HCT116 (cell line): ENCODE results near the gene ARHGAP35. TPM values are rescaled to one million over a fixed set of nuclear protein-coding genes. Genes with fewer than 3 reads are reported as not detected.

Source experiments
- ATAC-seq: fragments of 200-7000 bp; cut with Tn5 transposase; 2 replicates; pipeline ENCODE4 v1.9.1; 2020; ENCODE audit warnings: mild to moderate bottlenecking, moderate library complexity
- BruUV-seq: library from RNA; stranded (reverse); fragments of 400-500 nt; replicated peaks from 2 replicates; lab custom pipeline; 2021; lab: Mats Ljungman, UMichigan
- CTCF ChIA-PET: fragments of 300-600 bp; sonication (Branson Sonifier 250); formaldehyde crosslinking; loops from one replicate; lab custom pipeline; 2021; ENCODE audit warnings: antibody characterized with exemption; lab: Charles Lee
- POLR2A ChIA-PET: fragments of 300-600, 350-600 bp; sonication (Branson Sonifier 250); formaldehyde crosslinking; loops from one replicate; lab custom pipeline; 2021; ENCODE audit warnings: antibody characterized with exemption; lab: Charles Lee
- RAD21 ChIA-PET, 2 experiments: fragments of 300-600 bp; sonication (Branson Sonifier 250); formaldehyde crosslinking; loops; one replicate each; lab custom pipeline; 2023; ENCODE audit warnings: low total read pairs in 2 of 2; ENCODE audit not compliant: uncharacterized antibody in 2 of 2, unreplicated experiment in 2 of 2, low non-redundant PET in 1 of 2; lab: Charles Lee
- DNase-seq: peaks from one replicate; pipeline ENCODE4 v3.0.0-alpha.2; 2010; ENCODE audit warnings: low read depth, low spot score
- H2AFZ ChIP-seq: fragments of 200-600 bp; shearing (Covaris generic), sonication (generic); 2 replicates; pipeline ENCODE4 v1.6.1; 2017; ENCODE audit warnings: low read depth, mixed run types, mixed read lengths, antibody characterized with exemption, low read length; ENCODE audit not compliant: poor library complexity, severe bottlenecking
- H3K27ac ChIP-seq: 2 replicates; pipeline ENCODE4 v1.5.1; 2012; ENCODE audit warnings: low read depth, low read length
- H3K27me3 ChIP-seq: fragments of 200-600 bp; sonication (generic); 2 replicates; pipeline ENCODE4 v1.6.1; 2016; ENCODE audit warnings: mixed run types, low read length, mixed read lengths; ENCODE audit not compliant: insufficient read depth
- H3K36me3 ChIP-seq, 2 experiments: fragments of 200-500 bp in 1 of 2; fragments of 200-600 bp in 1 of 2; sonication (Bioruptor generic) in 1 of 2; sonication (generic) in 1 of 2; 2 replicates each; pipeline versions ENCODE4 v1.5.1 to v1.6.1; 2014 to 2016; ENCODE audit warnings: low read length in 2 of 2, inconsistent platforms in 1 of 2, mixed read lengths in 1 of 2, mixed run types in 1 of 2; ENCODE audit not compliant: insufficient read depth in 2 of 2, control insufficient read depth in 1 of 2
- H3K4me1 ChIP-seq, 2 experiments: fragments of 200-600 bp in 1 of 2; sonication (generic) in 1 of 2; 2 replicates each; pipeline versions ENCODE4 v1.5.1 to v1.6.1; 2012 to 2017; ENCODE audit warnings: low read length in 2 of 2, inconsistent platforms in 1 of 2, mild to moderate bottlenecking in 1 of 2, mixed read lengths in 1 of 2, mixed run types in 1 of 2, moderate library complexity in 1 of 2; ENCODE audit not compliant: insufficient read depth in 2 of 2, control insufficient read depth in 1 of 2
- H3K4me2 ChIP-seq: fragments of 200-600 bp; sonication (generic); 2 replicates; pipeline ENCODE4 v1.6.1; 2017; ENCODE audit warnings: mixed run types, low read length, mixed read lengths
- H3K4me3 ChIP-seq, 2 experiments: fragments of 200-600 bp in 1 of 2; sonication (generic) in 1 of 2; replicated peaks in 1 of 2; 2 replicates each; pipeline ENCODE4 v1.5.1; 2011 to 2016; ENCODE audit warnings: low read length in 2 of 2, control low read depth in 1 of 2, low read depth in 1 of 2, mild to moderate bottlenecking in 1 of 2, mixed read lengths in 1 of 2, mixed run types in 1 of 2
- H3K79me2 ChIP-seq: fragments of 200-600 bp; sonication (generic); 2 replicates; pipeline ENCODE4 v1.6.1; 2017; ENCODE audit warnings: mild to moderate bottlenecking, mixed run types, low read length, moderate library complexity, mixed read lengths; ENCODE audit not compliant: insufficient read depth
- H3K9ac ChIP-seq: fragments of 200-600 bp; sonication (generic); 2 replicates; pipeline ENCODE4 v1.6.1; 2016; ENCODE audit warnings: low read length, mixed read lengths
- H3K9me2 ChIP-seq: fragments of 200-600 bp; sonication (generic), shearing (Covaris generic); 2 replicates; pipeline ENCODE4 v1.6.1; 2017; ENCODE audit warnings: mixed run types, mild to moderate bottlenecking, moderate library complexity; ENCODE audit not compliant: insufficient read depth
- H3K9me3 ChIP-seq, 2 experiments: fragments of 200-500 bp in 1 of 2; fragments of 200-600 bp in 1 of 2; sonication (Bioruptor generic) in 1 of 2; sonication (generic) in 1 of 2; 2 replicates each; pipeline ENCODE4 v1.6.1; 2014 to 2017; ENCODE audit warnings: low read length in 2 of 2, mixed read lengths in 2 of 2, inconsistent platforms in 1 of 2, low read depth in 1 of 2, mild to moderate bottlenecking in 1 of 2, mixed run types in 1 of 2, moderate library complexity in 1 of 2; ENCODE audit not compliant: control insufficient read depth in 1 of 2, insufficient read depth in 1 of 2
- H4K20me1 ChIP-seq: fragments of 200-600 bp; sonication (generic), shearing (Covaris generic); 2 replicates; pipeline ENCODE4 v1.6.1; 2017; ENCODE audit warnings: mixed run types, mild to moderate bottlenecking, moderate library complexity; ENCODE audit not compliant: insufficient read depth
- CBX3 ChIP-seq: IDR thresholded peaks from 2 replicates; pipeline ENCODE4 v1.6.1; 2012; ENCODE audit warnings: low read depth
- CEBPB ChIP-seq: IDR thresholded peaks from 2 replicates; pipeline ENCODE4 v1.6.1; 2012; ENCODE audit warnings: low read depth
- EZH2 ChIP-seq: fragments of 200-600 bp; sonication (generic); IDR thresholded peaks from 2 replicates; pipeline ENCODE4 v1.6.1; 2017; ENCODE audit warnings: antibody characterized with exemption, mixed run types
- EZH2phosphoT487 ChIP-seq: fragments of 200-600 bp; IDR thresholded peaks from 2 replicates; pipeline ENCODE4 v1.6.1; 2018; ENCODE audit warnings: antibody characterized with exemption, borderline replicate concordance
- FOSL1 ChIP-seq: IDR thresholded peaks from 2 replicates; pipeline ENCODE4 v1.6.1; 2012; ENCODE audit warnings: low read depth
- JUND ChIP-seq: IDR thresholded peaks from 2 replicates; pipeline ENCODE4 v1.6.1; 2012
- MAX ChIP-seq: IDR thresholded peaks from 2 replicates; pipeline ENCODE4 v1.6.1; 2012
- POLR2AphosphoS5 ChIP-seq: IDR thresholded peaks from 2 replicates; pipeline ENCODE4 v1.6.1; 2011; ENCODE audit warnings: mild to moderate bottlenecking, low read depth, low read length, moderate library complexity
- REST ChIP-seq: IDR thresholded peaks from 2 replicates; pipeline ENCODE4 v1.6.1; 2012; ENCODE audit warnings: low read depth
- SIN3A ChIP-seq: IDR thresholded peaks from 2 replicates; pipeline ENCODE4 v1.6.1; 2012; ENCODE audit warnings: low read depth
- SP1 ChIP-seq: IDR thresholded peaks from 2 replicates; pipeline ENCODE4 v1.6.1; 2012; ENCODE audit warnings: low read depth
- YY1 ChIP-seq: IDR thresholded peaks from 2 replicates; pipeline ENCODE4 v1.6.1; 2011; ENCODE audit warnings: low read length, low read depth, moderate library complexity, mild to moderate bottlenecking; ENCODE audit not compliant: insufficient replicate concordance; ENCODE audit errors: extremely low read depth
- ZBTB33 ChIP-seq: IDR thresholded peaks from 2 replicates; pipeline ENCODE4 v1.6.1; 2011; ENCODE audit warnings: mild to moderate bottlenecking, low read length, moderate library complexity; ENCODE audit not compliant: insufficient replicate concordance; ENCODE audit errors: extremely low read depth
- ZFX ChIP-seq: fragments of 450-650 bp; IDR thresholded peaks from 2 replicates; pipeline ENCODE4 v1.6.1; 2017
- intact Hi-C: fragments of 100-400 bp; cut with micrococcal nuclease; formaldehyde crosslinking; loops from 2 replicates; pipeline ENCODE4 v1.10.0; 2022
- total RNA-seq: library from RNA; stranded (reverse); gene quantifications from one replicate; pipeline ENCODE4 v1.2.1, GENCODE V29; 2021; ENCODE audit not compliant: unreplicated experiment

The ARHGAP35 gene
- total RNA-seq, 1 experiment from 2014 or later, result 47.6 TPM

- Histone ChIP-seq H3K79me2 (peaks cover 88% of the 10 kb centered on the region), H3K36me3 (no peaks in the 10 kb centered on the region), H3K9ac (no peak overlapping the region), H4K20me1 (0 out of 2 replicates have a peak, but pooled peaks cover 5% of the 10 kb centered on the region), H3K9me3 (no peaks in the 10 kb centered on the region), H3K27me3 (no peaks in the 10 kb centered on the region), H3K4me2 (no peak overlapping the region), H3K9me2 (no peaks in the 10 kb centered on the region), H3K27ac (no peak overlapping the region), H3K4me3 (no peak overlapping the region), H3K4me1 (peaks cover 54 to 65% of the 10 kb centered on the region in 2 experiments), H2AFZ (no peak overlapping the region)
- no peak for TF ChIP-seq MAX
- TF ChIP-seq CBX3, result no peak
- no peak for TF ChIP-seq REST
- TF ChIP-seq YY1, result no peak
- no peak for TF ChIP-seq FOSL1
- no peak for TF ChIP-seq SIN3A
- TF ChIP-seq POLR2AphosphoS5, result no peak
- no peak for TF ChIP-seq JUND
- TF ChIP-seq EZH2, result no peak
- TF ChIP-seq ZBTB33, result no peak
- no peak for TF ChIP-seq CEBPB
- TF ChIP-seq SP1, result no peak
- TF ChIP-seq ZFX, result no peak
- no peak for TF ChIP-seq EZH2phosphoT487
- DNase-seq (no peak), ATAC-seq (no peak)
- ChIA-PET RAD21 (no interaction called here), POLR2A (no interaction called here), CTCF (interaction anchor here (0.7 kb wide), 1 partner anchor 26 kb away, joined by 4 read pairs; no protein-coding TSS in a partner anchor)
- BruUV-seq, result no TSS peak
- intact Hi-C loops, result no loop called here
These were observed 14.4 kb downstream of the ARHGAP35 start for GRCh38 chr19:46875234-46875633.
